ENCODE results near the gene INPP4A.
A peak's percentile ranks its signal among the peaks of the same experiment; 100 is the strongest.

- TF ChIP-seq ZNF24 (IDR thresholded peaks at IDR 0.05): no peak
- TF ChIP-seq POLR2A (IDR thresholded peaks at IDR 0.05; ENCODE audit: low read depth, low read length): peak; percentile 57; the same call in 1 of the 2 replicates
- peak; percentile 75 for TF ChIP-seq YY1 (IDR thresholded peaks at IDR 0.05; ENCODE audit: low read depth, low read length)
- peak; percentile 32 to 55 (median 49) for TF ChIP-seq CTCF (IDR thresholded peaks at IDR 0.05 in 2 of 3, conservative IDR thresholded peaks at IDR 0.05 in 1 of 3; ENCODE audit: control insufficient read depth in 2 of 3, extremely low read depth in 1 of 3, insufficient read depth in 1 of 3, low read depth in 3 of 3, low read length in 3 of 3)
These were observed 43.1 kb downstream of the INPP4A start for GRCh38 chr2:98487806-98488189.

Data from GM12878 (cell line).